COLO668 (cell line): Measurements from ENCODE around the gene LST1.

Source experiments
- DNase-seq: peaks from one replicate; lab custom pipeline; 2025; ENCODE audit not compliant: unreplicated experiment; lab: John Stamatoyannopoulos, UW

LST1 gene

GRCh38 chr6:31559958-31560696, 25.9 kb upstream of the LST1 start:
- DNase-seq: no peak

- no peak for DNase-seq
These were observed 25.4 kb upstream of the LST1 start for GRCh38 chr6:31560697-31561058.

- no peak for DNase-seq
These were observed 18.3 kb upstream of the LST1 start for GRCh38 chr6:31567531-31568370.

GRCh38 chr6:31568537-31568961, 17.5 kb upstream of the LST1 start:
- DNase-seq: no peak

GRCh38 chr6:31569861-31570536, 16.1 kb upstream of the LST1 start:
- no peak for DNase-seq

- no peak for DNase-seq
These were observed 13.8 kb upstream of the LST1 start, which contains the start of gene LTA for GRCh38 chr6:31572041-31572911. LTA (plus strand) TSS chr6:31572289; CDS start chr6:31572743, 454 bp downstream.

GRCh38 chr6:31573239-31574105, 12.6 kb upstream of the LST1 start:
- DNase-seq: no peak

- no peak for DNase-seq
These were observed 11.7 kb upstream of the LST1 start for GRCh38 chr6:31574106-31575061.

GRCh38 chr6:31575335-31575901, 10.7 kb upstream of the LST1 start, which contains the start of gene TNF:
TNF (plus strand) TSS chr6:31575565; CDS start chr6:31575742, 177 bp downstream.
- no peak for DNase-seq

- no peak for DNase-seq
These were observed 10.0 kb upstream of the LST1 start for GRCh38 chr6:31575952-31576685.

GRCh38 chr6:31576897-31577578, 9.0 kb upstream of the LST1 start:
- DNase-seq: no peak

GRCh38 chr6:31577579-31577966, 8.5 kb upstream of the LST1 start:
- DNase-seq: no peak

- DNase-seq: no peak
These were observed 7.6 kb upstream of the LST1 start for GRCh38 chr6:31578184-31579118.

- no peak for DNase-seq
These were observed 7.0 kb upstream of the LST1 start for GRCh38 chr6:31579119-31579505.

GRCh38 chr6:31579546-31580437, 6.3 kb upstream of the LST1 start:
- no peak for DNase-seq
